SU-DHL-6 (cell line): ENCODE measurements around the gene WDR17.

ENCODE experiments used
- H2AFZ ChIP-seq: fragments of 200-600 bp; sonication (generic); 2 replicates; pipeline ENCODE4 v1.6.1; 2014; ENCODE audit warnings: low read depth, mild to moderate bottlenecking, moderate library complexity, mixed read lengths, antibody characterized with exemption, low read length; ENCODE audit not compliant: severe bottlenecking
- H3F3A ChIP-seq: fragments of 200-600 bp; shearing (Covaris generic); 2 replicates; pipeline ENCODE4 v1.6.0; 2016; ENCODE audit warnings: antibody characterized with exemption, mild to moderate bottlenecking; ENCODE audit not compliant: insufficient read depth
- H3K27ac ChIP-seq: fragments of 200-600 bp; sonication (generic); 2 replicates; pipeline ENCODE4 v1.5.1; 2016; ENCODE audit warnings: low read depth, mild to moderate bottlenecking, low read length, moderate library complexity, mixed read lengths
- H3K27me3 ChIP-seq: fragments of 200-600 bp; sonication (generic), shearing (Covaris generic); 2 replicates; pipeline ENCODE4 v1.6.0; 2014; ENCODE audit warnings: mild to moderate bottlenecking, low read length
- H3K36me3 ChIP-seq: fragments of 200-600 bp; sonication (generic); 2 replicates; pipeline ENCODE4 v1.6.1; 2014; ENCODE audit warnings: mild to moderate bottlenecking, low read length, mixed read lengths
- H3K4me2 ChIP-seq: fragments of 300-600, 200-600 bp; shearing (Covaris generic), sonication (generic); 2 replicates; pipeline ENCODE4 v1.6.0; 2014; ENCODE audit warnings: low read length, low read depth, mild to moderate bottlenecking; ENCODE audit not compliant: poor library complexity, severe bottlenecking
- H3K4me3 ChIP-seq: fragments of 200-600 bp; sonication (generic); 2 replicates; pipeline ENCODE4 v1.5.1; 2014; ENCODE audit warnings: antibody characterized with exemption, low read length, mild to moderate bottlenecking, mixed read lengths; ENCODE audit not compliant: insufficient read depth, poor library complexity, severe bottlenecking
- H3K79me2 ChIP-seq: fragments of 200-600 bp; sonication (generic); 2 replicates; pipeline ENCODE4 v1.6.1; 2014; ENCODE audit warnings: mild to moderate bottlenecking, low read length, moderate library complexity; ENCODE audit not compliant: insufficient read depth
- H3K9ac ChIP-seq: fragments of 200-600 bp; sonication (generic); 2 replicates; pipeline ENCODE4 v1.7.0; 2014; ENCODE audit warnings: mild to moderate bottlenecking, low read length
- H3K9me2 ChIP-seq: fragments of 200-600 bp; sonication (generic); replicated peaks from 2 replicates; pipeline ENCODE4 v1.6.1; 2014; ENCODE audit warnings: low read length; ENCODE audit not compliant: insufficient read depth
- H3K9me3 ChIP-seq: fragments of 200-600 bp; sonication (generic); 2 replicates; pipeline ENCODE4 v1.6.1; 2014; ENCODE audit warnings: low read length, mixed read lengths; ENCODE audit not compliant: insufficient read depth
- H4K20me1 ChIP-seq: fragments of 200-600 bp; sonication (generic); 2 replicates; pipeline ENCODE4 v1.6.1; 2014; ENCODE audit warnings: low read depth, mild to moderate bottlenecking, antibody characterized with exemption, low read length, moderate library complexity, mixed read lengths
- CTCF ChIP-seq: fragments of 200-600 bp; sonication (generic); IDR thresholded peaks from one replicate; pipeline ENCODE4 v1.5.1; 2017; ENCODE audit warnings: antibody characterized with exemption, mild to moderate bottlenecking, low read length, moderate library complexity; ENCODE audit not compliant: insufficient read depth, poor library complexity, severe bottlenecking
- EZH2phosphoT487 ChIP-seq: fragments of 200-600 bp; sonication (generic), shearing (Covaris generic); conservative IDR thresholded peaks from 2 replicates; pipeline ENCODE4 v1.6.1; 2018; ENCODE audit warnings: mild to moderate bottlenecking, antibody characterized with exemption, low read length, moderate library complexity, mixed read lengths

Gene WDR17

GRCh38 chr4:176030391-176030790 lies 35.2 kb upstream of the WDR17 start:
- TF ChIP-seq EZH2phosphoT487, result no peak
- no peak for TF ChIP-seq CTCF
- H3K4me3 ChIP-seq, result no peak overlapping the region
- H4K20me1 ChIP-seq, result no peaks in the 10 kb centered on the region
- H3K9ac ChIP-seq, result no peak overlapping the region
- no peaks in the 10 kb centered on the region for H3K79me2 ChIP-seq
- no peak overlapping the region for H2AFZ ChIP-seq
- H3K9me2 ChIP-seq, result no peaks in the 10 kb centered on the region
- H3F3A ChIP-seq, result no peaks in the 10 kb centered on the region
- H3K36me3 ChIP-seq, result no peaks in the 10 kb centered on the region
- H3K9me3 ChIP-seq, result no peaks in the 10 kb centered on the region
- H3K4me2 ChIP-seq, result no peak overlapping the region
- no peak overlapping the region for H3K27ac ChIP-seq
- no peaks in the 10 kb centered on the region for H3K27me3 ChIP-seq

- Histone ChIP-seq H3K79me2 (no peaks in the 10 kb centered on the region), H3F3A (no peaks in the 10 kb centered on the region), H3K9me2 (no peaks in the 10 kb centered on the region), H3K27ac (no peak overlapping the region), H3K27me3 (no peaks in the 10 kb centered on the region), H3K9ac (no peak overlapping the region), H3K4me3 (no peak overlapping the region), H3K36me3 (no peaks in the 10 kb centered on the region), H3K4me2 (no peak overlapping the region), H3K9me3 (no peaks in the 10 kb centered on the region), H2AFZ (peak overlapping the region; percentile 9), H4K20me1 (no peaks in the 10 kb centered on the region)
- TF ChIP-seq EZH2phosphoT487 (no peak), CTCF (no peak)
These were observed 33.7 kb upstream of the WDR17 start for GRCh38 chr4:176031922-176032321.

DNA sequence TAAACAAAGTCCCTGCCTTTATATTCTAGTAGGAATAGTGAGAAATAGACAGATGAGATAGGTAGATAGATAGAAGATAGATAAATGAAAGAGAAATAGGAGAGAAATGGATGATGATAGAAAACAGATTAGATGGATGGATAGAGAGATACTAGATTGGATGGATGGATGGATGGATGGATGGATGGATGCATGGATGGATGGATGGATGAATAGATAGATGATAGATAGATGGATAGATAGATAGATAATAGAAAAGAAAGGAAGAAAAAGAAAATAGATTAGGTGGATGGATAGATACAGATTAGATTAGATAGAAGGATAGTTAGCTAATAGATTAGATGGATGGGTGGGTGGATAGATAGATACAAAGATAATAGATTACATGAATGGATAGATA lies 33.2 kb upstream of the WDR17 start:
- Histone ChIP-seq H3K9me3 (no peaks in the 10 kb centered on the region), H3F3A (no peaks in the 10 kb centered on the region), H3K27ac (no peak overlapping the region), H3K9me2 (no peaks in the 10 kb centered on the region), H3K36me3 (no peaks in the 10 kb centered on the region), H3K27me3 (no peaks in the 10 kb centered on the region), H4K20me1 (no peaks in the 10 kb centered on the region), H3K79me2 (no peaks in the 10 kb centered on the region), H3K9ac (no peak overlapping the region), H3K4me3 (no peak overlapping the region), H2AFZ (no peak overlapping the region), H3K4me2 (no peak overlapping the region)
- TF ChIP-seq CTCF (no peak), EZH2phosphoT487 (no peak)
